Ovary (tissue), 3 donors: ENCODE data around the gene WASF2.

Experiments
- EP300 ChIP-seq: sonication (generic); formaldehyde crosslinking; IDR thresholded peaks from one replicate; pipeline ENCODE4 v1.6.1; 2017; ENCODE audit warnings: antibody characterized with exemption
- POLR2A ChIP-seq: fragments of 450-650 bp; IDR thresholded peaks from one replicate; pipeline ENCODE4 v1.6.1; 2017; ENCODE audit warnings: antibody characterized with exemption, mild to moderate bottlenecking, moderate library complexity
- TF ChIP-seq, protein P1 (sequence below), 3 donors: fragments of 450-650 bp in 2 of 3; fragments of 200-600 bp in 1 of 3; IDR thresholded peaks; one replicate each; pipeline versions ENCODE4 v1.5.1 to v1.8.0; 2016 to 2022; ENCODE audit warnings: antibody characterized with exemption in 3 of 3, mild to moderate bottlenecking in 1 of 3
- donor health status: DM: no; HTN: no; CAD: no.

DNA sequence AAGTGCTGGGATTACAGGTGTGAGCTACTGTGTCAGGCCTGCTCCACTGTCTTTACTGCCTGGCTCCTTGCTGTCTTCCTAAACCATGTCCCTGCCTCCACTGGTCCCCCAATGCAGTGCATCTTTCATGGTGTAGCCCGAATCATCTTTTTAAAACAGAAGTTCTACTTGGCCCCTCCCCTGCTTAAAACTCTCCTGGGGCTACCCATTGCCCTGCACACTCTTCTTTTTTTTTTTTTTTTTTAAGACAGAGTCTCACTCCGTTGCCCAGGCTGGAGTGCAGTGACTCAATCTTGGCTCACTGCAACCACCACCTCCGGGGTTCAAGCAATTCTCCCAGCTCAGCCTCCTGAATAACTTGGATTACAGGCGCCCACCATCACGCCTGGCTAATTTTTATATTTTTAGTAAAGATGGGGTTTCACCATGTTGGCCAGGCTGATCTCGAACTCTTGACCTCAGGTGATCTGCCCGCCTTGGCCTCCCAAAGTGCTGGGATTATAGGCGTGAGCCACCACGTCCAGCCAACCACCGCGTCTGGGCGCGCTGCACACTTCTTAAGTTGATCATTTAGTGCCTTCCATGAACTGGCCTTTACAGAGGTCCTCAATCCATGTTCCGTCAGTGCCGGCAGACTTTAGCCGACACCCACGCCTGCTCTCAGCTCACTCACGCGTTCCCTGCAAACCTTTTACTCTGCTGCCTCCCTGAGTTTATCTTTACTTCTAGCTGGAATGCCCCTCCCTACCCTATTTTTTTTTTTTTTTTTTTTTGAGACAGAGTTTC is 117.8 kb downstream of the WASF2 start:
- TF ChIP-seq, protein P1, sequence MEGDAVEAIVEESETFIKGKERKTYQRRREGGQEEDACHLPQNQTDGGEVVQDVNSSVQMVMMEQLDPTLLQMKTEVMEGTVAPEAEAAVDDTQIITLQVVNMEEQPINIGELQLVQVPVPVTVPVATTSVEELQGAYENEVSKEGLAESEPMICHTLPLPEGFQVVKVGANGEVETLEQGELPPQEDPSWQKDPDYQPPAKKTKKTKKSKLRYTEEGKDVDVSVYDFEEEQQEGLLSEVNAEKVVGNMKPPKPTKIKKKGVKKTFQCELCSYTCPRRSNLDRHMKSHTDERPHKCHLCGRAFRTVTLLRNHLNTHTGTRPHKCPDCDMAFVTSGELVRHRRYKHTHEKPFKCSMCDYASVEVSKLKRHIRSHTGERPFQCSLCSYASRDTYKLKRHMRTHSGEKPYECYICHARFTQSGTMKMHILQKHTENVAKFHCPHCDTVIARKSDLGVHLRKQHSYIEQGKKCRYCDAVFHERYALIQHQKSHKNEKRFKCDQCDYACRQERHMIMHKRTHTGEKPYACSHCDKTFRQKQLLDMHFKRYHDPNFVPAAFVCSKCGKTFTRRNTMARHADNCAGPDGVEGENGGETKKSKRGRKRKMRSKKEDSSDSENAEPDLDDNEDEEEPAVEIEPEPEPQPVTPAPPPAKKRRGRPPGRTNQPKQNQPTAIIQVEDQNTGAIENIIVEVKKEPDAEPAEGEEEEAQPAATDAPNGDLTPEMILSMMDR (IDR thresholded peaks at IDR 0.05) = no peak
- no peak for TF ChIP-seq EP300
- no peak for TF ChIP-seq POLR2A
